KG1 (cell line): ENCODE measurements around the gene UBXN4.
"Not testable (repeated sequence)": the region's sequence is repeated elsewhere in the genome, so short reads cannot be mapped to it uniquely, and the experiment has no call there.

Experiments
- DNase-seq: peaks from one replicate; lab custom pipeline; 2025; lab: John Stamatoyannopoulos, UW

The UBXN4 gene

DNA sequence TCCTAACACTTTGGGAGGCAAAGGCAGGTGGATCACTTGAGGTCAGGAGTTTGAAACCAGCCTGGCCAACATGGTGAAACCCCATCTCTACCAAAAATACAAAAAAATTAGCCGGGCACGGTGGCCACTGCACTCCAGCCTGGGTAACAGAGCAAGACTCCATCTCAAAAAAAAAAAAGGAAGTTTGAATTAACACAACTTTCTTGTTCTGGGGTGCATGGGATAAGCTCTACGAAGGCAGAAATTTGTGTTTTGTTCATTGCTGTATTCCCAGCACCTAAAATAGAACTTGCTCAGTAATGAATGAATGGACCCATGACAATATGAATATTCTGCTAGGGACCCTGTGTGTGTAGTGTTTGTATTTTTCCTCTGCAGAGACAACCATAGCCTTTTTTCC is 66.2 kb downstream of the UBXN4 start:
- DNase-seq: not testable (repeated sequence)

DNA sequence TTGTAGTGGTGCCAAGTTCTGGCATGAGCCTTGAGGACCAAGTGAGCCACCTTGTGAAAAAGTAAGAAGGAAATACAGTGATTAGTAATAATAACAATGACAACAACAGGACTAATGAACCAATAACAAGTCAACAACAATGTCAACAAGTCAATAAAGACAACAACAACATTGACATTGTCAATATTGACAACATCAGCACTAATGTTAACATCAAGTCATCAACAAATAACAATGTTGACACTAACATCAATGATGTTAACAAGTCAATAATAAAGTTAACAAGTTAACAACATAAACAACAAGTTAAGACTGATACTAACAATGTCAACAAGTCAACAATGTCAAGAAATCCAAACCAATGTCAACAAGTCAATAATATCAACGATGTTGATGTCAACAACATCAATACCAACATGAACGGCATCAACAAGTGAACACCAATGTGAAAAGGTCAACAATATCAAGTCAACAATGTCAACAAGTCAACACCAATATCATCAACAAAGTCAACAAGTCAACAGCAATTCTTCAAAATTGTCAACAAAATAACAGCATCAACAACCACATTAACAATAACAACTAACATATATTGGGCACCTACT is 71.4 kb downstream of the UBXN4 start:
- no peak for DNase-seq

DNA sequence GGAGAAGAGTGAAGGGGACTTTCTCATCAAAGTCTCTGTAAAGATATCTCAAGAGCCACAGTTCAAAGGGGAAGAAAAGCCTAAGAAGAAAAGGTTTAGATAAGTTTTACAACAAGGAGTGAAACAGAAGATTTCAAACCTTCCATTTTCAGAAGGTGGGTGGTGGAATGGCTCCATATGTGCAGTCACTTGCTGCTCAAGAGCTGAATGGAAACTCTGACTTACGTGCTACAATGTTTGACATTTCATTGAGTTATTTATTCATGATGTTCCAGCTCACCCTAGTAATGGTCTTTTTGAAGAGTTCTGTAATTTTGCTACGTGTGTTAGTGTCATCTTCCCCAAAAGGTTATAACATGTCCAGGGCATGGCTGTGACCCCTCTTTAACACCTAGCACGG is 73.6 kb downstream of the UBXN4 start:
- no peak for DNase-seq

GRCh38 chr2:135817466-135817865 is 75.8 kb downstream of the UBXN4 start:
- no peak for DNase-seq

DNA sequence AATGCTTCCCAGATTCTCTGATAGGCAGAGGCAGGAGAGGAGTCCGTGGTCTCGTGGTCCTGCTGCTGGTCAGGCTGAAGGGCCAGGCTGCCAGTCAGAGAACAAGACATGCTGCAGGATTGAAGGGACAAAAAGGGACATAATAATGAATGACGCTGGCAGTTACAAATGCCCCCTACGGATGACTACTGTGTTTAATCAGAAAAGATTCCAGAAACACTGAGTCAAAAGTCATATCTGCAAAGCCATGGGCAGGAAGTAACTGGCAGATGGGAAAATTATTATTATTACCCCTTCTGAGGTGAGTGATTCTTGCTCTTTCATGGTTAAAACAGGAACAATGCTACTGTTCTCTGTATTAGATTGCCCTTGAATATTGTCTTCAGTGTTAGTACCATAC is 76.3 kb downstream of the UBXN4 start:
- DNase-seq: no peak

DNA sequence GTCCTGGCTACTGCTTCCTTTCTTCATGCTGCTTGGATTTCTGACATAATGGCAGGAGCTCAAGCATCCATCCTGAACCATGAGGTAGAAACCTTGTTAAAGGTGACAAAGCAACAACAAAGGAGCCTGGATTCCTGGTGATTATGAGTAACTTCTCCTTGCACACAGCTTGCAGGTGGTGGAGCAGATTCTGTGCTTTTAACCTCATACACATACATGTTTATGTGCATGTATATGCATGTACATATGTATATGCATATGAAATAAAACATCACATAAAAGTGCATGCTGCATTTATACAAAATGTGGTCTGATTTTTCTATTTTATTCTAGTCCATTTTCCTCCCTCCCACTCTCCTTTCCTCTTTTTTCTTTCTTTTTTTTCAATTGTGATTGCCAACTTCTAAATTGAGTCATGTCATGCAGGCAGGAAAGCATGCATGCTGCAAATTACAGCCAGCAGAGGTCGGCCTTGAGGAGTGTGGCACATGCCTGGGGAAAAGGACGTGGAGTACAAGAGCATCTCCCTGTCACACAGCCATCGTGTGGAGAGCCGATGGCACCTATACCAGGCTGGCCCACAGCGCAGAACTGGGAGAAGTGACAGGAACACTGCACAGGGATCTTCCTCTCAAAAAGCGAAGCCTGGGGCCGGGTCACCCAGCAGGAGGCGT is 77.4 kb downstream of the UBXN4 start:
- no peak for DNase-seq

- DNase-seq: peak; percentile 68
These were observed 78.5 kb downstream of the UBXN4 start for GRCh38 chr2:135820003-135820618.

DNA sequence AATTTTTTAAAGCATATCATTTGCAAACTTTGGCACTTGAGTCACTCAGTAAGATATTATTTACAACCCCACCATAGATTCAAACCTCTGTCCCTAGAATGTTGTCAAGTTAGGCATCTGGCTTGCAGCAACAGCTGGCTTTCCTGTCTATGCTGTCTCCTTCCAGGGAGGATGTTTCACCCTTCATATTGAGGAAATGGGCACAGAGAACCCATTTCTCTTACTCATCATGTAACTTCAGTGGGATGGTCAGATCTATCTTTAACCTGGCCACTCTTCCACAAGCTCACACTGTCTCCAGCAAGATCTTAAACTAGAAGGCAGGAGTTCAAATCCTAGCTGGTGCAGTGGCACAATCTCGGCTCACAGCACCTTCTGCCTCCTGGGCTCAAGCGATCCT is 79.5 kb downstream of the UBXN4 start:
- DNase-seq: peak; percentile 9

DNA sequence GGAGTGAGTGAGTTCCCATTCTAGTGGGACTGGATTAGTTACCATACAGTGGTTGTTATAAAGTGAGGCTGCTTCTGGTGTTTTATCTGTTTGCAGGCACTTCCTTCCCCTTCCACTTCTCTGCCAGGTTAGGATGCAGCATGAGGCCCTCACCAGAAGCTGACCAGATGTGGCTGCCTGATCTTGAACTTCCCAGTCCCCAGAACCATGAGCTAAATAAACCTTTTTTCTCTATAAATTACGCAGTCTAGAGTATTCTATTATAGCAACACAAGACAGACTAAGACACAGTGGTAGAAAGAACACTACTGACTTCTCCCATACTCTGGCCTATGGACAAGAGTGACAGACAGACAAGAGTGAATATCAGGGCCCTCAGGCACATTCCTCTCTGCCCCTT is 81.2 kb downstream of the UBXN4 start:
- DNase-seq: no peak

DNA sequence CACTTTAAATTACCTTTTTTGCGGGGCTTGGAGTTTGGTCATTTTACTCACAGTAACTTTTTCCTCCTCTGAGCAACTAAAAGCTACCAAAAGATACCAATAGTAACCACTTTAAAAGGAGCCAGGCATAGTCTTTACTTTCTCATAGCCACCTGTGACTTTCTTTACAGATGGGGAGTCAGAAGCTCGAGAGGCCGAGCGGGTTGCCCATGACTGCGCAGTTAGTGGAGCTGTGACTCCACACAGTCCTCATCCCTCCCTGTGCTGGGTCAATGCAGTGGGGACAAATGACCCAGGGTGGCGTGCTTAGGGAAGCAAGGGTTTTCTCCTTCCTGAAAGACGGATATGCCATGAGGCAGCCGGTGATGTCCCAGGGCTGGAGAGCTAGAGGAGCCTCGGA is 83.5 kb downstream of the UBXN4 start:
- no peak for DNase-seq

DNA sequence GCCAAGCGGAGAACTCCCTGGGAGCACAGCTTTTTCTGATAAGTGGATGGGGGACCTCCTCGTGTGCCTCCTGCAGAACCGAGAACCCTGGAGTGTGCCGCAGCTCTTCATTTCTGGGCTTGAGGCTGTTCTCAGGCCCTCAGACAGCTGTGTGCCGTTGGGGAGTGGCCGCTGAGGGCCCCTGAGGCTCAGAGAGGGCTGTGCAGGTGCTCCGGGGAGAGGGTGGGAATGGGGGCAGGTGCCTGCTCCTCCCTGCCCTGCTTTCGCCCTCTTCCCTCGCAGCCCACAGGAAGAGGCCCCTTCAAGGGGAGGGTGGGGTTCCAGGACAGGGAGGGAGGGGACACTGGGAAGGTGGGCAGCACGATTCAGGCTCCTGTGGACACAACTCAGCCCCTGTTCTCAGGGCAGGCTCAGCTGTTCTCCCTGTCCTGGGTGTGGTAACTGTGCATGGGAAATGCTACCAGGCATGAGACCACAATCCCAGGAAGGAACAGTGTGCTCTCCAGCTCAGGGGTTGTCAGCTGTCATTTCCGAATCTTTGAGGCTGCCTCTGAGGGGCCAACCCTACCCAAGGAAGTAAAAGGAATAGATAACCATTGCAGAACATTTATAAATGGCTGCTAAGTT is 84.0 kb downstream of the UBXN4 start:
- no peak for DNase-seq

GRCh38 chr2:135826544-135826943 is 84.9 kb downstream of the UBXN4 start:
- DNase-seq: no peak

DNA sequence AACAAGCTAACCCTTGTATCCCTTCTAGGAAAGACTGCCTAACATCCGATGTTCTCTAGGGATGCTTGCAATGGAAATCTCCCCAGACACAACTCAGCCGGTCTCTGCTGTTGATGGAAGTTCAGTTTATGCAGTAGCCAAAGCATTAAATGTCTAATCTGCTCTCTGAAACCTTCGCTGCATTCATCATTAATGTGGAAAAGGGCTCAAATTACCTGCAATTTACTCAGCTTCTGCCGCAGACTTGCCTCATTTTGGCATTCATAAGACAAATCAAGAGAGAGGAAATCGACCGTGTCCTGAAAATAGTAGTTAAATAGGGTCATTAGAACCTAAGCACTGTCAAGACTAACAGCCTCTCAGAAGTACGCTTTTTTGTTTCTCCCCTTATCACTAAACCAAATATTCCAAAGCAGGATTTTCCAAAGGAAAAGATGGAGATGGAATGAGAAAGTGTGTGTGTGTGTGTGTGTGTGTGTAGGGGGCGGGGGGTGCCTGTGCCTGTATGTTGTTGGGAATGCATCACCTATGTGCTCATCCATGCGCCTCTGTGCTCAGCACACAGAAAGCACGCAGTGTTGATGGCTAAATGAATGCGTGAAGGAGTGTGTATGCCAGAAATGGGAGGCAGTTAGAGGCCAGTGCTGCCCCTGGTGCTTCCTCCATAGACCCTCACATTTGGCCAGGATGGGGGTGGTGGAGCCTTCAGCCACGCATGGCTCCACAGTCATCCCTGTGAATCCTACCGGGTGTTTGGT is 87.9 kb downstream of the UBXN4 start:
- DNase-seq: no peak

DNA sequence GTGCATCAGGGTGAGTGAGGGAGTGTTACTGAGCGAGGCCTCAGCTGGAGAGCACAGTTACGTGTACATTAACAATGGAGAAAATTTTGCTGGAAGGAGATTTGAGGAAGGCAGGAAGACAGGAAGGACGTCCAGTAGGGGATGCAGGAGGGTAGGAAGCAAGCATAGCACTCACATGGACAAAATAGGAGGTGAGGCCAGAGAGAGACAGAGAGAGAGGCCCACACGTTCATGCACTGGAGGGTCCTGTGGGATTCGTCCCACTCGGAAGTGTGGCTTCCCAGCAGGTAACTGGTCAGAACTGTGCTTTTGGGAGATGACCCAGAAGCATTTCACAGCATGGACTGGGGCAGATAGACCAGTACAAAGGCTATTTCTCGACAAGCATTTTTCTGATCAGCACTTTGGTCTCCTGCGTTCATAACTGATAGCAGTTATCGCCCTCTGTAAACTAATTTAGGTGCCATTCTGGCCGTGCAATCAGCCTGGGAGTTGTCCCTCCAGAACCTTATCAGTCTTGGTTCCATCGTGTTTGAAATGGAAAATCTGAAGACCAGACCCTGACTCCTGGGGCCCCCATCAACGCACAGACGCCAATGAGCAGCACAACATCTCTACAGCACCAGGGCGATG is 89.6 kb downstream of the UBXN4 start:
- no peak for DNase-seq

DNA sequence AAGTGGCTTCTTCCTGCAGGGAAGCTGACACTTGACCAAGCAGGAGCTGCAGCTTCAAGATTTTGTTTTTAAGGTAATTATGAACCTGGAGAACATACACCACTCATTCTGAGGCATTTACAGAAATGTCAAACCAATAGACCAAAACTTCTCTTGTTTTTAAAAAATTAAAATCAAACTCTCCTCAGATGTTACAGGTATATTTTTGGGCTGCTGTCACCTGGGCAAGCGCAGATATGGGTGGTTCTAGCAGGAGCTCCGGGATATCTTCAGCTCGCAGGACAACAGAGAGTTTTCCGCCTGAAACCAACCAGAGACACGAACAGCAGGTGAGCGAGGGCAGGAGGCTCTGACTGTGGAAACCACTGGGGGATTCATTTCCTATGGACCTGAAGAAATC is 91.2 kb downstream of the UBXN4 start:
- DNase-seq: no peak
